ENCODE data around the gene SOX21.

SOX21 gene

GRCh38 chr13:94674609-94675348 lies 37.6 kb downstream of the SOX21 start:
- TF ChIP-seq POLR2AphosphoS5 (IDR thresholded peaks at IDR 0.05; ENCODE audit: low read depth, low read length) (no peak), REST (IDR thresholded peaks at IDR 0.05; ENCODE audit: insufficient read depth in 1 of 2, low read depth in 2 of 2, low read length in 2 of 2) (no peak), SIN3A (IDR thresholded peaks at IDR 0.05; ENCODE audit: borderline replicate concordance, insufficient read depth, low read length) (no peak), FOXP2 (optimal IDR thresholded peaks at IDR 0.05; ENCODE audit: borderline replicate concordance, extremely low read depth, extremely low read length, insufficient read depth) (no peak)

GRCh38 chr13:94673851-94674250 lies 38.5 kb downstream of the SOX21 start:
- TF ChIP-seq REST (IDR thresholded peaks at IDR 0.05; ENCODE audit: insufficient read depth in 1 of 2, low read depth in 2 of 2, low read length in 2 of 2) = no peak
- no peak for TF ChIP-seq SIN3A (IDR thresholded peaks at IDR 0.05; ENCODE audit: borderline replicate concordance, insufficient read depth, low read length)

- no peak for TF ChIP-seq REST (IDR thresholded peaks at IDR 0.05; ENCODE audit: insufficient read depth in 1 of 2, low read depth in 2 of 2, low read length in 2 of 2)
- TF ChIP-seq TAF1 (IDR thresholded peaks at IDR 0.05; ENCODE audit: borderline replicate concordance, insufficient read depth, low read length) = no peak
- TF ChIP-seq FOXP2 (optimal IDR thresholded peaks at IDR 0.05; ENCODE audit: borderline replicate concordance, extremely low read depth, extremely low read length, insufficient read depth) = no peak
- no peak for TF ChIP-seq SIN3A (IDR thresholded peaks at IDR 0.05; ENCODE audit: borderline replicate concordance, insufficient read depth, low read length)
- TF ChIP-seq POLR2AphosphoS5 (IDR thresholded peaks at IDR 0.05; ENCODE audit: low read depth, low read length) = no peak
Observed at GRCh38 chr13:94672400-94672799, 39.9 kb downstream of the SOX21 start.

DNA sequence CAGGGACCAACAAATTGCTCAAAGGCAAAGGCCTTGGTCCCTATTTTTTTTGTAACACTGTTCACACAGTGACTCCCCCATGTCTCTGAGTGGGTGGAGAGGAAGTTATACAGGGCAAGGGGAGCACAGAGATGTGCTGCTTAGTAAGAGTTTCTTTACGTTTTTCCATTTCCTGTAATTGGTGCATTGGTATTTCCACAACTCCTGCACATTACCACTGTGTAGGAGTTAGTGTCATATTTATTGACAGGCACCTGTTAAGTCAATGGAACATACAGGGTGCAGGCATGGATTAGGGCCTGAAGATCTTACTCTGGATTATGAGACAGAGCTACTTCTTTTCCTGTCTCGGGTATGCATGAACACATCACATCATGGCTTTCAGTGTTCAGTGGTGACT lies 45.2 kb downstream of the SOX21 start:
- TF ChIP-seq REST (IDR thresholded peaks at IDR 0.05; ENCODE audit: insufficient read depth in 1 of 2, low read depth in 2 of 2, low read length in 2 of 2) = no peak
- no peak for TF ChIP-seq TAF1 (IDR thresholded peaks at IDR 0.05; ENCODE audit: borderline replicate concordance, insufficient read depth, low read length)
- TF ChIP-seq FOXP2 (optimal IDR thresholded peaks at IDR 0.05; ENCODE audit: borderline replicate concordance, extremely low read depth, extremely low read length, insufficient read depth) = no peak
- no peak for TF ChIP-seq POLR2AphosphoS5 (IDR thresholded peaks at IDR 0.05; ENCODE audit: low read depth, low read length)
- no peak for TF ChIP-seq SIN3A (IDR thresholded peaks at IDR 0.05; ENCODE audit: borderline replicate concordance, insufficient read depth, low read length)

GRCh38 chr13:94666065-94666464 lies 46.3 kb downstream of the SOX21 start:
- TF ChIP-seq SIN3A (IDR thresholded peaks at IDR 0.05; ENCODE audit: borderline replicate concordance, insufficient read depth, low read length) = no peak
- no peak for TF ChIP-seq FOXP2 (optimal IDR thresholded peaks at IDR 0.05; ENCODE audit: borderline replicate concordance, extremely low read depth, extremely low read length, insufficient read depth)
- TF ChIP-seq POLR2AphosphoS5 (IDR thresholded peaks at IDR 0.05; ENCODE audit: low read depth, low read length) = no peak
- TF ChIP-seq REST (IDR thresholded peaks at IDR 0.05; ENCODE audit: insufficient read depth in 1 of 2, low read depth in 2 of 2, low read length in 2 of 2) = no peak
- no peak for TF ChIP-seq TAF1 (IDR thresholded peaks at IDR 0.05; ENCODE audit: borderline replicate concordance, insufficient read depth, low read length)
